Endothelial cell of umbilical vein (primary cell): ENCODE results near the gene APOO. TPM values are rescaled to one million over a fixed set of nuclear protein-coding genes. Genes with fewer than 3 reads are reported as not detected.

Experiments used
- BruUV-seq: library from RNA; stranded (reverse); fragments of 400-500 nt; replicated peaks from 2 replicates; lab custom pipeline; 2021; lab: Mats Ljungman, UMichigan
- CTCF ChIA-PET: fragments of 300-600, 350-600 bp; sonication (Branson Sonifier 250); formaldehyde crosslinking; loops from one replicate; lab custom pipeline; 2021; ENCODE audit warnings: antibody characterized with exemption, inconsistent platforms; lab: Charles Lee
- POLR2A ChIA-PET: fragments of 300-600, 350-600 bp; sonication (Branson Sonifier 250); formaldehyde crosslinking; loops from one replicate; lab custom pipeline; 2021; ENCODE audit warnings: antibody characterized with exemption, inconsistent platforms; lab: Charles Lee
- DNase-seq: peaks from one replicate; pipeline ENCODE4 v3.0.0-alpha.2; 2011; ENCODE audit warnings: low read depth, low spot score
- FAIRE-seq: peaks from 2 replicates; lab custom pipeline; 2011; peaks lifted over from hg19 to GRCh38; lab: Jason Lieb, UNC
- H2AFZ ChIP-seq: 2 replicates; pipeline ENCODE4 v1.6.0; 2012; ENCODE audit warnings: low read depth, low read length, control low read depth, inconsistent platforms
- H3K27ac ChIP-seq: 2 replicates; pipeline ENCODE4 v1.5.1; 2011; ENCODE audit warnings: low read depth, mild to moderate bottlenecking, control low read depth, low read length, moderate library complexity; ENCODE audit not compliant: insufficient read depth
- H3K27me3 ChIP-seq, 2 experiments: 2 replicates each; pipeline versions ENCODE4 v1.6.0 to v1.6.1; 2011; ENCODE audit warnings: low read length in 2 of 2, mixed read lengths in 1 of 2; ENCODE audit not compliant: control insufficient read depth in 2 of 2, insufficient read depth in 2 of 2
- H3K36me3 ChIP-seq, 2 experiments: 2 replicates in 1 of 2; 3 replicates in 1 of 2; pipeline ENCODE4 v1.5.1; 2011; ENCODE audit warnings: low read length in 2 of 2, mild to moderate bottlenecking in 1 of 2, moderate library complexity in 1 of 2; ENCODE audit not compliant: control insufficient read depth in 2 of 2, insufficient read depth in 2 of 2; ENCODE audit errors: extremely low read depth in 1 of 2
- H3K4me1 ChIP-seq: 3 replicates; pipeline ENCODE4 v1.5.1; 2011; ENCODE audit warnings: mild to moderate bottlenecking, low read length; ENCODE audit not compliant: control insufficient read depth, insufficient read depth; ENCODE audit errors: extremely low read depth
- H3K4me2 ChIP-seq: 2 replicates; pipeline ENCODE4 v1.6.1; 2011; ENCODE audit warnings: low read length, control low read depth, mixed read lengths; ENCODE audit not compliant: insufficient read depth
- H3K4me3 ChIP-seq, 3 experiments: fragments of 200-600 bp in 1 of 3; sonication (generic), shearing (Covaris generic) in 1 of 3; replicated peaks in 1 of 3; 2 replicates each; pipeline ENCODE4 v1.5.1; 2011 to 2016; ENCODE audit warnings: control low read depth in 3 of 3, low read length in 3 of 3, mild to moderate bottlenecking in 2 of 3, inconsistent platforms in 1 of 3, low read depth in 1 of 3, moderate library complexity in 1 of 3; ENCODE audit not compliant: insufficient read depth in 1 of 3
- H3K79me2 ChIP-seq: 2 replicates; pipeline ENCODE4 v1.6.0; 2012; ENCODE audit warnings: low read length, inconsistent platforms; ENCODE audit not compliant: control insufficient read depth, insufficient read depth
- H3K9ac ChIP-seq: replicated peaks from 2 replicates; pipeline ENCODE3; 2011; ENCODE audit warnings: low read length, control low read depth; ENCODE audit not compliant: insufficient read depth; ENCODE audit errors: extremely low read depth
- H3K9me1 ChIP-seq: replicated peaks from 3 replicates; pipeline ENCODE4 v1.6.0; 2011; ENCODE audit warnings: mild to moderate bottlenecking, low read length; ENCODE audit not compliant: control insufficient read depth, insufficient read depth; ENCODE audit errors: extremely low read depth
- H3K9me3 ChIP-seq: replicated peaks from 2 replicates; pipeline ENCODE4 v1.5.1; 2012; ENCODE audit warnings: low read length, inconsistent platforms; ENCODE audit not compliant: control insufficient read depth, insufficient read depth
- H4K20me1 ChIP-seq: replicated peaks from 2 replicates; pipeline ENCODE3; 2011; ENCODE audit warnings: mild to moderate bottlenecking, low read length; ENCODE audit not compliant: control insufficient read depth, insufficient read depth; ENCODE audit errors: extremely low read depth
- JUN ChIP-seq: IDR thresholded peaks from 2 replicates; pipeline ENCODE4 v1.6.1; 2011; ENCODE audit warnings: borderline replicate concordance, low read depth; ENCODE audit not compliant: insufficient read length, insufficient read depth
- MYC ChIP-seq: IDR thresholded peaks from one replicate; pipeline ENCODE4 v1.6.1; 2011; ENCODE audit warnings: mild to moderate bottlenecking, low read depth, low read length
- dilution Hi-C: fragments of 300-500 bp; cut with MboI; formaldehyde crosslinking; loops from one replicate; pipeline ENCODE4 v1.15.0; 2019; ENCODE audit warnings: low sequenced_read_pairs; ENCODE audit not compliant: extremely low pct_ligation_motif_present
- intact Hi-C: fragments of 100-400 bp; cut with micrococcal nuclease; formaldehyde crosslinking; loops from one replicate; pipeline ENCODE4 v1.10.0; 2022
- polyA plus RNA-seq, 4 experiments: library from polyadenylated mRNA; depleted of rRNA in 3 of 4; stranded (reverse) in 3 of 4; unstranded in 1 of 4; fragments of >200 nt; gene quantifications; 2 replicates each; pipeline versions ENCODE4 v1.2.1 to v1.2.3, GENCODE V29; 2011 to 2012; ENCODE audit warnings: missing spikeins in 1 of 4
- total RNA-seq: library from RNA; stranded (reverse); gene quantifications from 2 replicates; pipeline ENCODE4 v1.2.3, GENCODE V29; 2021
- TF ChIP-seq, protein P1 (sequence below): IDR thresholded peaks from 2 replicates; pipeline ENCODE4 v1.6.1; 2011; ENCODE audit not compliant: insufficient read depth, insufficient read length
- TF ChIP-seq, protein P2 (sequence below), 2 donors: IDR thresholded peaks; 1 replicate in 1 of 2; 2 replicates in 1 of 2; pipeline ENCODE4 v1.5.1; 2011; ENCODE audit warnings: low read length in 2 of 2, mild to moderate bottlenecking in 2 of 2, moderate library complexity in 2 of 2, control low read depth in 1 of 2, inconsistent platforms in 1 of 2, low read depth in 1 of 2; ENCODE audit not compliant: insufficient read depth in 1 of 2; ENCODE audit errors: extremely low read depth in 1 of 2

The APOO gene
- total and polyA plus RNA-seq, 2 donors (not counting 3 experiments of a cell fraction or from before 2014, with no cell fraction given) = 9.8 to 24.3 TPM

DNA sequence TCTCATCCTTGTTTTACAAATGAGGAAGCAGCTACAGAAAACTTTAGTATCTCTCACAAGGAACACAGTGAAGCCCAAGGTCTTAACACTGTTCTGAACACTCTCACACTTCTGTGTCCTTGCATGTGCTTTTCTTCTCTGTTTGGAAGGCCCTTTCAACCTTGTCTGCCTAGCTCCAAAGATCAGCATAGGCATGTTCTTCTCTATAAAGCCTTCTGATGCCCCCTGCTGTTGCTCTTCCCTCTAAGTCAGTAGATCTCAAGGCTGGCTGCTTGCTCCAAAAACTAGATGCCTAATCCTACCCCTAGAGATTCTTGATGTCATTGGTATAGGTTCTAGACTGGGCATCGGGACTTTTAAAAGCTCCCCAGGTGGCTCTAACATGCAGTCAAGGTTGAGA is 5.9 kb downstream of the APOO start:
- peak; percentile 79 for FAIRE-seq
- no TSS peak for BruUV-seq
- H2AFZ ChIP-seq = no peak overlapping the region

More for the DNA sequence above, 5.9 kb downstream of the APOO start:
- intact Hi-C loops = loop anchor here (1.0 to 10.0 kb wide), 6 partner anchors 98 to 253 kb away; partner anchors contain the start of genes ACOT9 and SAT1
- Histone ChIP-seq H3K9me1 (no peaks in the 10 kb centered on the region), H3K4me1 (peaks cover 48% of the 10 kb centered on the region), H3K9ac (peak overlapping the region; percentile 70), H3K27ac (peak overlapping the region; percentile 90), H3K9me3 (no peaks in the 10 kb centered on the region), H4K20me1 (no peaks in the 10 kb centered on the region), H3K36me3 (no peaks in the 10 kb centered on the region), H3K4me3 (no peak overlapping the region), H3K79me2 (peaks cover 4% of the 10 kb centered on the region), H3K27me3 (no peaks in the 10 kb centered on the region), H3K4me2 (peak overlapping the region; percentile 44)
- CTCF ChIA-PET = interaction anchor here (0.5 to 3.1 kb wide), 38 partner anchors 13 to 1917 kb away, joined by 3 to 132 read pairs (median 8); partner anchors contain the start of genes ACOT9, PRDX4 and SAT1
- dilution Hi-C loops = no loop called here
- DNase-seq = peak; percentile 81
- TF ChIP-seq MYC (no peak), JUN (no peak)
- TF ChIP-seq, protein P1, sequence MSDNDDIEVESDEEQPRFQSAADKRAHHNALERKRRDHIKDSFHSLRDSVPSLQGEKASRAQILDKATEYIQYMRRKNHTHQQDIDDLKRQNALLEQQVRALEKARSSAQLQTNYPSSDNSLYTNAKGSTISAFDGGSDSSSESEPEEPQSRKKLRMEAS = no peak
- TF ChIP-seq, protein P2, sequence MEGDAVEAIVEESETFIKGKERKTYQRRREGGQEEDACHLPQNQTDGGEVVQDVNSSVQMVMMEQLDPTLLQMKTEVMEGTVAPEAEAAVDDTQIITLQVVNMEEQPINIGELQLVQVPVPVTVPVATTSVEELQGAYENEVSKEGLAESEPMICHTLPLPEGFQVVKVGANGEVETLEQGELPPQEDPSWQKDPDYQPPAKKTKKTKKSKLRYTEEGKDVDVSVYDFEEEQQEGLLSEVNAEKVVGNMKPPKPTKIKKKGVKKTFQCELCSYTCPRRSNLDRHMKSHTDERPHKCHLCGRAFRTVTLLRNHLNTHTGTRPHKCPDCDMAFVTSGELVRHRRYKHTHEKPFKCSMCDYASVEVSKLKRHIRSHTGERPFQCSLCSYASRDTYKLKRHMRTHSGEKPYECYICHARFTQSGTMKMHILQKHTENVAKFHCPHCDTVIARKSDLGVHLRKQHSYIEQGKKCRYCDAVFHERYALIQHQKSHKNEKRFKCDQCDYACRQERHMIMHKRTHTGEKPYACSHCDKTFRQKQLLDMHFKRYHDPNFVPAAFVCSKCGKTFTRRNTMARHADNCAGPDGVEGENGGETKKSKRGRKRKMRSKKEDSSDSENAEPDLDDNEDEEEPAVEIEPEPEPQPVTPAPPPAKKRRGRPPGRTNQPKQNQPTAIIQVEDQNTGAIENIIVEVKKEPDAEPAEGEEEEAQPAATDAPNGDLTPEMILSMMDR (IDR thresholded peaks at IDR 0.05; ENCODE audit: extremely low read depth in 1 of 2, insufficient read depth in 1 of 2, low read depth in 1 of 2, low read length in 2 of 2) = peak; percentile 32 to 51
- POLR2A ChIA-PET = interaction anchor here (0.8 to 3.4 kb wide), 4 partner anchors 115 to 158 kb away, joined by 5 to 92 read pairs (median 8); partner anchors contain the start of genes ACOT9, EIF2S3 and SAT1
